Measurements from ENCODE around the gene HACD2. TPM values are rescaled to one million over a fixed set of nuclear protein-coding genes. Genes with fewer than 3 reads are reported as not detected.
"Not testable (repeated sequence)": the region's sequence is repeated elsewhere in the genome, so short reads cannot be mapped to it uniquely, and the experiment has no call there.

The HACD2 gene
- total and polyA plus RNA-seq, 7 donors, result 3.7 to 7.9 (median 5.7) TPM

DNA sequence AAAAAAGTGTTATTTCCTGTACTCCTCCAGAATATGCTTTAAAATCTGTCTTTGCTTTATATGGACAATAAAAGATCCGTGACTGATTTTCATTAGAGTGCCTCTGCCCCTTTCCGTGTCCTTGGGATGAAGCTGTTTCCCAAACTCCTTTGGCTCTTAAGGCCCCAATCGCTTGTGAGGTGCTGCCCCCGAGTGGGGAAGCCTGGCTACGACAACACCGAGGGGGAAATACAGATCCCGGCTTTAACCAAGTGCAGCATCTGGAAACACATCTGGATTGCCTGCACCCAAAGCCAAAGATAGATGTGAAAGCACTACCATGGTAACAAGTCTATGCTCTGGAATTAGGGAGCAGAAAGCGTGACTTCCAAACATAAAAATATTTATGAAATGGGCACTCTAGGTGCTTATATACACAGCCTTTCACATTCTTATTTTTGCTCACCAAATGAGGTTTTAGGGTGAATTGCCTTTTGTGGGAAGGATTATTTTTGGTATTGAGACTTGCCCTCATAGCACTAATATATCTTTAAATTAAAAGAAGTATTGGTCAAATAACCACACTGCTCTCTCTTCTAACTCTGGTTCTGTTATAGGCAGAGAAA is 95.4 kb downstream of the HACD2 start:
- intact Hi-C loops (cut with DNase I), result loop anchor here (1.0 to 5.0 kb wide), 3 partner anchors 42 to 161 kb away; partner anchors contain the start of gene ADCY5 (in 1 of the 2)
- H3K4me1 ChIP-seq, result no peaks in the 10 kb centered on the region
- H3K27ac ChIP-seq, result no peak overlapping the region
- TF ChIP-seq, protein P1, sequence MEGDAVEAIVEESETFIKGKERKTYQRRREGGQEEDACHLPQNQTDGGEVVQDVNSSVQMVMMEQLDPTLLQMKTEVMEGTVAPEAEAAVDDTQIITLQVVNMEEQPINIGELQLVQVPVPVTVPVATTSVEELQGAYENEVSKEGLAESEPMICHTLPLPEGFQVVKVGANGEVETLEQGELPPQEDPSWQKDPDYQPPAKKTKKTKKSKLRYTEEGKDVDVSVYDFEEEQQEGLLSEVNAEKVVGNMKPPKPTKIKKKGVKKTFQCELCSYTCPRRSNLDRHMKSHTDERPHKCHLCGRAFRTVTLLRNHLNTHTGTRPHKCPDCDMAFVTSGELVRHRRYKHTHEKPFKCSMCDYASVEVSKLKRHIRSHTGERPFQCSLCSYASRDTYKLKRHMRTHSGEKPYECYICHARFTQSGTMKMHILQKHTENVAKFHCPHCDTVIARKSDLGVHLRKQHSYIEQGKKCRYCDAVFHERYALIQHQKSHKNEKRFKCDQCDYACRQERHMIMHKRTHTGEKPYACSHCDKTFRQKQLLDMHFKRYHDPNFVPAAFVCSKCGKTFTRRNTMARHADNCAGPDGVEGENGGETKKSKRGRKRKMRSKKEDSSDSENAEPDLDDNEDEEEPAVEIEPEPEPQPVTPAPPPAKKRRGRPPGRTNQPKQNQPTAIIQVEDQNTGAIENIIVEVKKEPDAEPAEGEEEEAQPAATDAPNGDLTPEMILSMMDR (IDR thresholded peaks at IDR 0.05), result peak; percentile 80
- ATAC-seq, result peak; percentile 71 to 93 (median 78)
- H3K27me3 ChIP-seq (ENCODE audit: insufficient read depth in 3 of 3, low read length in 2 of 3), result no peaks in the 10 kb centered on the region
- DNase-seq, result peak; percentile 69 to 77
- WGBS, 3 donors, result 6 to 11% (median 10%) methylated on average over 8 of the region's 8 CpGs
- no peak overlapping the region for H3K4me3 ChIP-seq
- H3K9me3 ChIP-seq, result no peaks in the 10 kb centered on the region
- peaks cover 2 to 14% of the 10 kb centered on the region in 2 donors for H3K36me3 ChIP-seq (ENCODE audit: insufficient read depth in 1 of 2, low read depth in 1 of 2)

DNA sequence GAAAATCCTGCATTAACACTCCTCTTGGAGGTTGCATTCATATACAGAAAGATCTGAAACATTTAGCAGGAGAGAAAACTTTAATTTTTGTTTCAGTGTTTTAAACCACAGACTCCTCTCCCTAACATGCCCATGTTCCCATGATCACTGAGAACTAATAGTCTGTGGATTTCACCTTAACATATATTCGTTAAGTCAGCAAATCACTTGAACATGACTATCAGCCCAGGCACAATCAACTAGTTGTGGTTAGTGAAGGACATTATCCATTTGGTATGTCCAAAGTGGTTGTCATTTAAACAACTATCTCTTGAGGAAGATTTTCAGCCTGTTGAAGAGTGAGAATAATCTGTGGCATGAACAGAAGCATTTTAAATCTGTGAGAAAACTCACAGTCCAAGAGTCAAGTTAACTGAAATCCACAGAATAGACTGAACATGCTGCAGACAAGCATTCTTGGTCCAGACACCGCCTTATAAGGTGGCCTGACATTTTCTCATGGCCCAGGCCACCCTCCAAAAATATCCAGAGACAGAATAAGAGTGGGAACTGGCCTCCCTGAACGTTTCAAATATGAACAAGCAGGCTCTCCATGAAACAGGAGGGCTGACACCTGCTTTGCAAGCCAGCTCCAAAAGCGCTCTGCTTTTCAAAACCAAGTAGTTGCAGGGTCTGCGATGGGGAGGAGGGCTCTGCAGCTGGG is 96.1 kb downstream of the HACD2 start:
- TF ChIP-seq, protein P1 (IDR thresholded peaks at IDR 0.05), result no peak
- Histone ChIP-seq H3K9me3 (no peaks in the 10 kb centered on the region), H3K4me3 (no peak overlapping the region), H3K27me3 (ENCODE audit: insufficient read depth in 3 of 3, low read length in 2 of 3) (no peaks in the 10 kb centered on the region), H3K4me1 (no peaks in the 10 kb centered on the region), H3K36me3 (ENCODE audit: insufficient read depth in 1 of 2, low read depth in 1 of 2) (peaks cover under 1 to 7% of the 10 kb centered on the region in 2 donors), H3K27ac (no peak overlapping the region)
- ATAC-seq, result no peak
- intact Hi-C loops (cut with DNase I), result loop anchor here (1.0 to 5.0 kb wide), 3 partner anchors 41 to 160 kb away; partner anchors contain the start of gene ADCY5 (in 1 of the 2)
- DNase-seq, result no peak
- WGBS, 3 donors, result 70 to 81% (median 71%) methylated on average over 5 of the region's 5 CpGs

DNA sequence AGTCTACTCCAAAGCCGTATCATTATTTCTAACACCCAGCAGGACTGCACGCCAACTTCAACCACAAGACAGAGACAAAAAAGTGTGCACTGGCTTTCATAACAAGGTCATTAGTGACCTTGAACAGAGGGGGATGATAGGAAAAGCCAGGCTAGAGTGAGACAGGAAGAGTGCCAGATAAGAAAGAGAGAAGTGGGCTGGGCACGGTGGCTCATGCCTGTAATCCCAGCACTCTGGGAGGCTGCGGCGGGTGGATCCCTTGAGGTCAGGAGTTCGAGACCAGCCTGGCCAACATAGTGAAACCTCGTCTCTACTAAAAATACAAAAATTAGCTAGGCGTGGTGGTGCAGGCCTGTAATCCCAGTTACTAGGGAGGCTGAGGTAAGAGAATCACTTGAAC is 97.8 kb downstream of the HACD2 start:
- WGBS, 3 donors, result 86 to 90% (median 87%) methylated on average over 8 of the region's 8 CpGs
- DNase-seq, result not testable (repeated sequence)

DNA sequence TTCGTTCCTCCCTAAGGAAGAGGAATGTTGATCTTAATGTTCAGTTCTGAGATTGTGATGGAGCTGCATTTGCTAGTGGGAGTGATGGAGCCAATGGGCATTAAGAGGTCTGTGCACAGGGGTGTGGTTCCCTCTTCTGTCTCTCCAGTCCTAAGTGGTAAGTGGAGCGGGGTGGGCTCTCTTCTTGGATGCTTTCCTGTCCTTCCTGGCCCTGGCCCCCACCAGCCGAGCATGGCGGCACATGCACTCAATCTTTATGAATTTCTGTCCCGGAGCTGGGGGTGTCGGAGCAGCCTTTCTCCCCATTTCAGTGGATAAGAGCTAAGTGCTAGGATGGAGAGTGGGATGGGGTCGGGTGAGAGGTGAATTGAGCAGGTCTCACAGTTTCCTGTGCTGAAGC is 98.4 kb downstream of the HACD2 start:
- no peak for DNase-seq
- H3K9me3 ChIP-seq, result no peaks in the 10 kb centered on the region
- no peaks in the 10 kb centered on the region for H3K27me3 ChIP-seq (ENCODE audit: insufficient read depth in 3 of 3, low read length in 2 of 3)
- no peak for ATAC-seq
- H3K4me1 ChIP-seq, result no peaks in the 10 kb centered on the region
- intact Hi-C loops (cut with DNase I), result loop anchor here in 1 of 2 donors (5.0 kb wide), 1 partner anchor 39 kb away; the partner anchor contains the start of gene ADCY5
- 86 to 92% (median 89%) methylated on average over 7 of the region's 7 CpGs for WGBS, 3 donors
- no peak overlapping the region for H3K27ac ChIP-seq
- TF ChIP-seq, protein P1 (IDR thresholded peaks at IDR 0.05), result no peak
- H3K4me3 ChIP-seq, result no peak overlapping the region
- H3K36me3 ChIP-seq (ENCODE audit: insufficient read depth in 1 of 2, low read depth in 1 of 2), result no peaks in the 10 kb centered on the region

More for the DNA sequence above, 97.8 kb downstream of the HACD2 start:
- ATAC-seq; H3K36me3 ChIP-seq (ENCODE audit: insufficient read depth in 1 of 2, low read depth in 1 of 2); H3K27me3 ChIP-seq (ENCODE audit: insufficient read depth in 3 of 3, low read length in 2 of 3); H3K9me3 ChIP-seq; H3K4me3 ChIP-seq; H3K4me1 ChIP-seq; H3K27ac ChIP-seq: not testable (repeated sequence)
- intact Hi-C loops (cut with DNase I), result loop anchor here in 1 of 2 donors (5.0 kb wide), 1 partner anchor 40 kb away; the partner anchor contains the start of gene ADCY5

DNA sequence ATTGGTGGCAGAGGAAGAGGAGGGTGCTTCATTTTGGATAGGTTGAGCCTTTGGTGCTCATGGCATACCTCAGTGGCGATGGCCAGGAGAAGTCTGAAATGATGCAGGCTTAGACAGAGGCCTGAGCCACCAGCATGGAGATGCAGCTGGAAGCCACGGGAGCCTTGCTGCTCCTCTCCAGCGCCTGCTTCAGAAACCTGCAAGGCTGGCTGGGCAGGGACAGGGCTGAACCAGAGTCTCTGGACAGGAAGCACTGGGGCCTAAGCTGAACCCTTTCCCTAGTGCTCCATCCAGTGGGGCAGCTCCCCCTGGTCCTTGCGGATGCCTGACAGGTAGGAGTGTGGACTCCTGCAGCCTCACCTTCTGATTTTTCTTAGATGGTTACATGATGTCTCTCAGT is 99.3 kb downstream of the HACD2 start:
- intact Hi-C loops (cut with DNase I), result loop anchor here in 1 of 2 donors (5.0 kb wide), 1 partner anchor 38 kb away; the partner anchor contains the start of gene ADCY5
- Histone ChIP-seq H3K27ac (no peak overlapping the region), H3K4me1 (no peaks in the 10 kb centered on the region), H3K4me3 (no peak overlapping the region), H3K27me3 (ENCODE audit: insufficient read depth in 3 of 3, low read length in 2 of 3) (no peaks in the 10 kb centered on the region), H3K36me3 (ENCODE audit: insufficient read depth in 1 of 2, low read depth in 1 of 2) (no peaks in the 10 kb centered on the region), H3K9me3 (no peaks in the 10 kb centered on the region)
- TF ChIP-seq, protein P1 (IDR thresholded peaks at IDR 0.05), result no peak
- WGBS, 3 donors, result 89 to 92% (median 90%) methylated on average over 4 of the region's 4 CpGs
- ATAC-seq, result no peak
- DNase-seq, result no peak

All from psoas muscle (tissue), 8 donors.